ENCODE measurements around the gene SLC6A18. TPM values are rescaled to one million over a fixed set of nuclear protein-coding genes. Genes with fewer than 3 reads are reported as not detected.
"Not testable (repeated sequence)": the region's sequence is repeated elsewhere in the genome, so short reads cannot be mapped to it uniquely, and the experiment has no call there.

The SLC6A18 gene
- total and polyA plus RNA-seq, 2 donors from 2014 or later, result 1.5 TPM; not detected in 1

- Histone ChIP-seq H3K9me3 (ENCODE audit: control insufficient read depth in 2 of 3, insufficient read depth in 1 of 3, low read length in 3 of 3) (peaks cover 0 to 10% (median 0%) of the 10 kb centered on the region in 3 donors), H3K4me3 (ENCODE audit: low read length in 3 of 3) (no peak overlapping the region), H3K27me3 (ENCODE audit: control insufficient read depth, insufficient read depth, low read length) (no peaks in the 10 kb centered on the region), H3K36me3 (ENCODE audit: control insufficient read depth in 2 of 3, insufficient read depth in 3 of 3, low read length in 3 of 3) (no peaks in the 10 kb centered on the region), H3K9ac (ENCODE audit: low read length in 3 of 3) (no peak overlapping the region), H3K4me1 (ENCODE audit: control insufficient read depth in 2 of 3, insufficient read depth in 2 of 3, low read depth in 1 of 3, low read length in 3 of 3) (no peaks in the 10 kb centered on the region), H3K27ac (ENCODE audit: low read depth in 2 of 2, low read length in 2 of 2) (no peak overlapping the region)
- DNase-seq (no peak), FAIRE-seq (no peak)
- intact Hi-C loops (cut with DNase I), result no loop called here
- no peak for TF ChIP-seq CTCF (IDR thresholded peaks at IDR 0.05; ENCODE audit: borderline replicate concordance, extremely low read depth, insufficient read depth)
Observed at GRCh38 chr5:1265461-1266455, 40.6 kb downstream of the SLC6A18 start.

- Histone ChIP-seq H3K9ac (ENCODE audit: low read length in 3 of 3) (no peak overlapping the region), H3K27ac (ENCODE audit: low read depth in 2 of 2, low read length in 2 of 2) (no peak overlapping the region), H3K9me3 (ENCODE audit: control insufficient read depth in 2 of 3, insufficient read depth in 1 of 3, low read length in 3 of 3) (peaks cover 0 to 10% (median 0%) of the 10 kb centered on the region in 3 donors), H3K27me3 (ENCODE audit: control insufficient read depth, insufficient read depth, low read length) (no peaks in the 10 kb centered on the region), H3K36me3 (ENCODE audit: control insufficient read depth in 2 of 3, insufficient read depth in 3 of 3, low read length in 3 of 3) (no peaks in the 10 kb centered on the region), H3K4me1 (ENCODE audit: control insufficient read depth in 2 of 3, insufficient read depth in 2 of 3, low read depth in 1 of 3, low read length in 3 of 3) (no peaks in the 10 kb centered on the region), H3K4me3 (ENCODE audit: low read length in 3 of 3) (no peak overlapping the region)
- no peak for TF ChIP-seq CTCF (IDR thresholded peaks at IDR 0.05; ENCODE audit: borderline replicate concordance, extremely low read depth, insufficient read depth)
- no peak for FAIRE-seq
- DNase-seq, result no peak
- intact Hi-C loops (cut with DNase I), result no loop called here
Observed at GRCh38 chr5:1266791-1267190, 41.6 kb downstream of the SLC6A18 start.

- not testable (repeated sequence) for H3K9me3 ChIP-seq (ENCODE audit: control insufficient read depth in 2 of 3, insufficient read depth in 1 of 3, low read length in 3 of 3); H3K27me3 ChIP-seq (ENCODE audit: control insufficient read depth, insufficient read depth, low read length); FAIRE-seq
Observed at GRCh38 chr5:1267464-1267863, 42.3 kb downstream of the SLC6A18 start.

GRCh38 chr5:1268056-1268455 lies 42.9 kb downstream of the SLC6A18 start:
- TF ChIP-seq CTCF (IDR thresholded peaks at IDR 0.05; ENCODE audit: borderline replicate concordance, extremely low read depth, insufficient read depth), result no peak
- Histone ChIP-seq H3K9me3 (ENCODE audit: control insufficient read depth in 2 of 3, insufficient read depth in 1 of 3, low read length in 3 of 3) (no peaks in the 10 kb centered on the region), H3K4me3 (ENCODE audit: low read length in 3 of 3) (no peak overlapping the region), H3K36me3 (ENCODE audit: control insufficient read depth in 2 of 3, insufficient read depth in 3 of 3, low read length in 3 of 3) (no peaks in the 10 kb centered on the region), H3K4me1 (ENCODE audit: control insufficient read depth in 2 of 3, insufficient read depth in 2 of 3, low read depth in 1 of 3, low read length in 3 of 3) (no peaks in the 10 kb centered on the region), H3K27ac (ENCODE audit: low read depth in 2 of 2, low read length in 2 of 2) (no peak overlapping the region), H3K9ac (ENCODE audit: low read length in 3 of 3) (no peak overlapping the region), H3K27me3 (ENCODE audit: control insufficient read depth, insufficient read depth, low read length) (no peaks in the 10 kb centered on the region)
- FAIRE-seq, result no peak
- intact Hi-C loops (cut with DNase I), result no loop called here
- DNase-seq, result no peak

More at GRCh38 chr5:1267464-1267863, 42.3 kb downstream of the SLC6A18 start:
- H3K4me1 ChIP-seq (ENCODE audit: control insufficient read depth in 2 of 3, insufficient read depth in 2 of 3, low read depth in 1 of 3, low read length in 3 of 3); H3K4me3 ChIP-seq (ENCODE audit: low read length in 3 of 3); DNase-seq; intact Hi-C loops (cut with DNase I); H3K27ac ChIP-seq (ENCODE audit: low read depth in 2 of 2, low read length in 2 of 2); H3K36me3 ChIP-seq (ENCODE audit: control insufficient read depth in 2 of 3, insufficient read depth in 3 of 3, low read length in 3 of 3); H3K9ac ChIP-seq (ENCODE audit: low read length in 3 of 3): not testable (repeated sequence)

Data from kidney (tissue), 14 donors.